Spleen (tissue), 11 donors: ENCODE data around the gene PKHD1. TPM values are rescaled to one million over a fixed set of nuclear protein-coding genes. Genes with fewer than 3 reads are reported as not detected.

ENCODE experiments used
- DNase-seq: peaks from one replicate; pipeline ENCODE4 v3.0.0-alpha.2; 2020
- H3K27ac ChIP-seq, 8 donors: fragments of 200-600 bp; sonication (generic) in 7 of 8; 1 replicate in 4 of 8; 2 replicates in 4 of 8; pipeline versions ENCODE4 v1.5.0 to v1.8.0; 2016 to 2021; ENCODE audit warnings: inconsistent platforms in 4 of 8, mild to moderate bottlenecking in 4 of 8, moderate library complexity in 1 of 8
- H3K27me3 ChIP-seq, 7 donors: fragments of 200-600 bp; sonication (generic) in 6 of 7; replicated peaks in 1 of 7; 1 replicate in 4 of 7; 2 replicates in 3 of 7; pipeline versions ENCODE4 v1.5.0 to v1.8.0; 2016 to 2021; ENCODE audit warnings: inconsistent platforms in 3 of 7, mild to moderate bottlenecking in 1 of 7
- H3K36me3 ChIP-seq, 6 donors: fragments of 200-600 bp; sonication (generic) in 5 of 6; 1 replicate in 4 of 6; 2 replicates in 2 of 6; pipeline versions ENCODE4 v1.5.0 to v1.8.0; 2016 to 2021; ENCODE audit warnings: inconsistent platforms in 2 of 6
- H3K4me1 ChIP-seq, 6 donors: fragments of 200-600 bp; sonication (generic) in 5 of 6; 1 replicate in 3 of 6; 2 replicates in 3 of 6; pipeline versions ENCODE4 v1.5.0 to v1.8.0; 2016 to 2021; ENCODE audit warnings: inconsistent platforms in 3 of 6
- H3K4me3 ChIP-seq, 8 donors: fragments of 200-600 bp; sonication (generic) in 7 of 8; 1 replicate in 4 of 8; 2 replicates in 4 of 8; pipeline versions ENCODE4 v1.5.0 to v1.8.0; 2016 to 2021; ENCODE audit warnings: inconsistent platforms in 4 of 8, mild to moderate bottlenecking in 4 of 8, moderate library complexity in 2 of 8
- H3K9me3 ChIP-seq, 8 donors: fragments of 200-600 bp; sonication (generic) in 7 of 8; 1 replicate in 4 of 8; 2 replicates in 4 of 8; pipeline versions ENCODE4 v1.5.0 to v1.8.0; 2016 to 2021; ENCODE audit warnings: inconsistent platforms in 4 of 8
- CTCF ChIP-seq, 11 experiments: fragments of 200-600 bp in 7 of 11; fragments of 450-650 bp in 4 of 11; sonication (generic) in 4 of 11; IDR thresholded peaks in 8 of 11; conservative IDR thresholded peaks in 3 of 11; 1 replicate in 7 of 11; 2 replicates in 4 of 11; pipeline versions ENCODE4 v1.4.0 to v1.8.0; 2016 to 2021; ENCODE audit warnings: antibody characterized with exemption in 11 of 11, inconsistent platforms in 4 of 11, mild to moderate bottlenecking in 1 of 11
- POLR2A ChIP-seq, 3 donors: fragments of 450-650 bp; IDR thresholded peaks; one replicate each; pipeline ENCODE4 v1.5.1; 2017; ENCODE audit warnings: antibody characterized with exemption in 3 of 3, mild to moderate bottlenecking in 1 of 3
- POLR2AphosphoS5 ChIP-seq, 3 donors: sonication (generic); formaldehyde crosslinking; IDR thresholded peaks; one replicate each; pipeline ENCODE4 v1.5.1; 2017; ENCODE audit warnings: antibody characterized with exemption in 3 of 3
- WGBS, 5 donors: extraction: QIAGEN DNeasy Blood & Tissue Kit in 3 of 5; methylation state at CpG; one replicate each; pipeline versions ENCODE4 v1.1.5 to v1.1.7; 2013 to 2018; 5-methylcytosine and 5-hydroxymethylcytosine counted together
- intact Hi-C: fragments of 100-400 bp; cut with DNase I; formaldehyde crosslinking; loops from one replicate; pipeline ENCODE4 v1.15.0; 2023; ENCODE audit warnings: low total_unique reads
- polyA plus RNA-seq, 3 donors: library from polyadenylated mRNA; stranded (reverse); fragments of 200-250 nt; gene quantifications; one replicate each; pipeline ENCODE4 v1.2.1, GENCODE V29; 2013
- total RNA-seq, 7 donors: library from RNA; depleted of rRNA in 3 of 7; stranded (reverse); fragments of >200 nt in 3 of 7; fragmentation: NEBNext Ultra II Directional in 4 of 7; extraction: Animal tissue kit (Norgen Biotek cat#: 25700) in 4 of 7; gene quantifications; one replicate each; pipeline versions ENCODE4 v1.1.0 to v1.2.1, GENCODE V29; 2016 to 2021
- donor health status: healthy with polysubstance abuse.
- donor health status: DM: no; HTN: no; CAD: no; lungs with moderate emphysema.
- donor health status: DM: no; HTN: no; CAD: no.
- donor health status: Bipolar disorder and iron deficiency.
- donor health status: healthy.
- donor health status: DM: no; HTN: no; CAD: no.
- donor health status: DM: yes; HTN: yes; CAD: no.

PKHD1 gene
- total and polyA plus RNA-seq, 10 donors: not detected

- Histone ChIP-seq H3K27ac (no peak overlapping the region), H3K9me3 (peaks cover 0 to 25% (median 15%) of the 10 kb centered on the region in 8 donors), H3K36me3 (no peaks in the 10 kb centered on the region), H3K4me3 (no peak overlapping the region), H3K27me3 (peaks cover 0 to 7% (median 0%) of the 10 kb centered on the region in 7 donors), H3K4me1 (no peaks in the 10 kb centered on the region)
- DNase-seq: no peak
- WGBS, 5 donors: 68 to 73% (median 69%) methylated on average over 3 of the region's 3 CpGs
- intact Hi-C loops: no loop called here
- TF ChIP-seq CTCF (IDR thresholded peaks at IDR 0.05 in 8 of 11, conservative IDR thresholded peaks at IDR 0.05 in 3 of 11) (no peak), POLR2AphosphoS5 (IDR thresholded peaks at IDR 0.05) (no peak), POLR2A (IDR thresholded peaks at IDR 0.05) (no peak)
These were observed 28.6 kb upstream of the PKHD1 start for GRCh38 chr6:52115891-52116604.

GRCh38 chr6:52115145-52115741 lies 27.8 kb upstream of the PKHD1 start:
- Histone ChIP-seq H3K36me3 (no peaks in the 10 kb centered on the region), H3K27me3 (peaks cover 0 to 7% (median 0%) of the 10 kb centered on the region in 7 donors), H3K9me3 (peaks cover 0 to 23% (median 15%) of the 10 kb centered on the region in 8 donors), H3K27ac (no peak overlapping the region), H3K4me1 (no peaks in the 10 kb centered on the region), H3K4me3 (no peak overlapping the region)
- DNase-seq: no peak
- 81 to 90% (median 88%) methylated on average over 3 of the region's 3 CpGs for WGBS, 5 donors
- TF ChIP-seq POLR2AphosphoS5 (IDR thresholded peaks at IDR 0.05): no peak
- TF ChIP-seq POLR2A (IDR thresholded peaks at IDR 0.05): no peak
- TF ChIP-seq CTCF (IDR thresholded peaks at IDR 0.05 in 8 of 11, conservative IDR thresholded peaks at IDR 0.05 in 3 of 11): no peak
- intact Hi-C loops: no loop called here

DNA sequence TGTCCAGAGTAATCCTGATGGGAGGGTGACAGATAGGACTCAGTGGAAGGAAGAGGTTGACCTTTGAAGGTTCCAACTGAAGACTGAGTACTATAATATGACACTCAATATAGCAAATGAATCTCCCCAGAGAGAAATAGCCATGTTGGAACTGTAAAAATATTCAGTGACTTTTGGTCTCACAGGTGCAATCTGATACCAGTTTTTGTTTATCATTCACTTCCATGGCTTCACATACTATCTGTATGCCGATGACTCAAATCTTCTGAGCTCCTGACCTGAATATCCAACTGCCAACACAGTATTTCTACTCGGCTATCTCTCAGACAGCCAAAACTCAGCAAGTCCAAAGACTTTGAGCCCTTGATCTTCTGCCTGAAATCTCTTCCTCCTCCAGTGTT lies 21.8 kb upstream of the PKHD1 start:
- peaks cover 0 to 7% (median 0%) of the 10 kb centered on the region in 7 donors for H3K27me3 ChIP-seq
- TF ChIP-seq CTCF (IDR thresholded peaks at IDR 0.05 in 8 of 11, conservative IDR thresholded peaks at IDR 0.05 in 3 of 11) (no peak), POLR2A (IDR thresholded peaks at IDR 0.05) (no peak), POLR2AphosphoS5 (IDR thresholded peaks at IDR 0.05) (no peak)
- H3K9me3 ChIP-seq: no peaks in the 10 kb centered on the region
- H3K4me1 ChIP-seq: no peaks in the 10 kb centered on the region
- 84 to 94% (median 90%) methylated on average over 2 of the region's 2 CpGs for WGBS, 5 donors
- intact Hi-C loops: no loop called here
- no peak for DNase-seq
- H3K36me3 ChIP-seq: no peaks in the 10 kb centered on the region
- H3K27ac ChIP-seq: no peak overlapping the region
- no peak overlapping the region for H3K4me3 ChIP-seq

DNA sequence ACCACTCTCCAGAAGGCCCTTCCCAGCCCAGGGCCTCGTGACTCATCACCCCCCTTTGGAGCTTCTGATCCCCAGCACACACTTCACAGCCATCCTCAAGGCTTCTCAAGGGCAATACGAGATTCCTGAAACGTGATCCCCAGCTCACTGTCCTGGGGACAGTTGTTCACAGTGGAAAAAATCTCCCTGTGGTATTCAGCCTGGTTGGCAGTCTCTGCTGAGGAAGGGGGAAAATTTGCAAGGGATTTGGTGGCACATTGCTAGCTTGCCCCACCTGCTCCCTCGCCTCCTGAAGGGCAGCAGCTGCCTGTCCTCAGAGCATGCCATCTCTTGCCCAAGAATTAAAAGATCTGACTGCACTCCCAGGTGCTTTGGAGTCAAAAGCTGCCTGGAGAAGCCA lies 20.7 kb upstream of the PKHD1 start:
- H3K36me3 ChIP-seq: no peaks in the 10 kb centered on the region
- DNase-seq: no peak
- intact Hi-C loops: no loop called here
- H3K4me3 ChIP-seq: no peak overlapping the region
- WGBS, 5 donors: 40 to 68% (median 52%) methylated on average over 4 of the region's 4 CpGs
- no peaks in the 10 kb centered on the region for H3K4me1 ChIP-seq
- no peak for TF ChIP-seq POLR2AphosphoS5 (IDR thresholded peaks at IDR 0.05)
- no peak for TF ChIP-seq POLR2A (IDR thresholded peaks at IDR 0.05)
- TF ChIP-seq CTCF (IDR thresholded peaks at IDR 0.05 in 8 of 11, conservative IDR thresholded peaks at IDR 0.05 in 3 of 11): no peak
- no peaks in the 10 kb centered on the region for H3K9me3 ChIP-seq
- H3K27ac ChIP-seq: no peak overlapping the region
- peaks cover 0 to 7% (median 0%) of the 10 kb centered on the region in 7 donors for H3K27me3 ChIP-seq
